AG08396 (cell line): ENCODE data around the gene RNF145.
"Not testable (repeated sequence)": the region's sequence is repeated elsewhere in the genome, so short reads cannot be mapped to it uniquely, and the experiment has no call there.

Source experiments
- DNase-seq: peaks from one replicate; pipeline ENCODE4 v3.0.0; 2012; ENCODE audit warnings: low spot score, mixed read lengths

The RNF145 gene

GRCh38 chr5:159209438-159210209, at the start of gene RNF145:
RNF145 (minus strand) TSS chr5:159209553; CDS start chr5:159203617, 5,936 bp downstream.
- peak; percentile 97 for DNase-seq

- DNase-seq = no peak
These were observed 49.0 kb upstream of the RNF145 start for GRCh38 chr5:159258361-159258760.

- no peak for DNase-seq
These were observed 48.4 kb upstream of the RNF145 start for GRCh38 chr5:159257629-159258283.

- DNase-seq = no peak
These were observed 47.7 kb upstream of the RNF145 start for GRCh38 chr5:159257007-159257406.

GRCh38 chr5:159252195-159252594, 42.8 kb upstream of the RNF145 start:
- no peak for DNase-seq

GRCh38 chr5:159249158-159249557, 39.8 kb upstream of the RNF145 start:
- no peak for DNase-seq

GRCh38 chr5:159244890-159245289, 35.5 kb upstream of the RNF145 start:
- no peak for DNase-seq

GRCh38 chr5:159244163-159244562, 34.8 kb upstream of the RNF145 start:
- no peak for DNase-seq

GRCh38 chr5:159243385-159243784, 34.0 kb upstream of the RNF145 start:
- no peak for DNase-seq

GRCh38 chr5:159242656-159243055, 33.3 kb upstream of the RNF145 start:
- DNase-seq = no peak

- no peak for DNase-seq
These were observed 32.7 kb upstream of the RNF145 start for GRCh38 chr5:159241946-159242552.

- DNase-seq = no peak
These were observed 31.0 kb upstream of the RNF145 start for GRCh38 chr5:159240301-159240870.

GRCh38 chr5:159235871-159236520, 26.6 kb upstream of the RNF145 start:
- not testable (repeated sequence) for DNase-seq

GRCh38 chr5:159231167-159231566, 21.8 kb upstream of the RNF145 start:
- no peak for DNase-seq

- DNase-seq = no peak
These were observed 21.3 kb upstream of the RNF145 start for GRCh38 chr5:159230657-159231056.

- DNase-seq = not testable (repeated sequence)
These were observed 18.7 kb upstream of the RNF145 start for GRCh38 chr5:159228097-159228496.

- DNase-seq = no peak
These were observed 18.1 kb upstream of the RNF145 start for GRCh38 chr5:159227452-159227851.

- DNase-seq = no peak
These were observed 17.1 kb upstream of the RNF145 start for GRCh38 chr5:159226451-159226850.

- no peak for DNase-seq
These were observed 15.1 kb upstream of the RNF145 start for GRCh38 chr5:159224471-159224870.

- DNase-seq = no peak
These were observed 14.1 kb upstream of the RNF145 start for GRCh38 chr5:159223469-159223868.

GRCh38 chr5:159220206-159220605, 10.9 kb upstream of the RNF145 start:
- no peak for DNase-seq

- no peak for DNase-seq
These were observed 9.3 kb upstream of the RNF145 start for GRCh38 chr5:159218595-159219023.
